Measurements from ENCODE around the gene MASP1.

MASP1 gene

GRCh38 chr3:187334904-187335303 is 43.4 kb upstream of the MASP1 start:
- no peaks in the 10 kb centered on the region for H3K4me1 ChIP-seq (ENCODE audit: insufficient read depth, low read length, poor library complexity, severe bottlenecking)

GRCh38 chr3:187328691-187329090 is 37.2 kb upstream of the MASP1 start:
- Histone ChIP-seq H3K27me3 (ENCODE audit: insufficient read depth, low read length, poor library complexity, severe bottlenecking) (no peaks in the 10 kb centered on the region), H3K9me3 (ENCODE audit: insufficient read depth, low read depth, low read length) (no peaks in the 10 kb centered on the region), H3K9me2 (replicated peaks; ENCODE audit: low read depth, low read length) (no peaks in the 10 kb centered on the region), H3K79me2 (ENCODE audit: insufficient read depth, low read length) (no peaks in the 10 kb centered on the region), H2AFZ (ENCODE audit: low read length) (no peak overlapping the region), H3K36me3 (ENCODE audit: insufficient read depth, low read length) (no peaks in the 10 kb centered on the region), H3K4me1 (ENCODE audit: insufficient read depth, low read length, poor library complexity, severe bottlenecking) (no peaks in the 10 kb centered on the region), H4K20me1 (ENCODE audit: insufficient read depth, low read length, poor library complexity, severe bottlenecking) (no peaks in the 10 kb centered on the region), H3K4me3 (ENCODE audit: low read length, poor library complexity, severe bottlenecking) (no peak overlapping the region), H3K9ac (ENCODE audit: low read depth, low read length, poor library complexity, severe bottlenecking) (no peak overlapping the region), H3K4me2 (ENCODE audit: low read depth, low read length, poor library complexity, severe bottlenecking) (no peak overlapping the region), H3F3A (ENCODE audit: low read depth) (no peaks in the 10 kb centered on the region)
- TF ChIP-seq EZH2phosphoT487 (IDR thresholded peaks at IDR 0.05; ENCODE audit: borderline replicate concordance): no peak
- TF ChIP-seq CTCF (conservative IDR thresholded peaks at IDR 0.05; ENCODE audit: low read length): no peak

More at GRCh38 chr3:187334904-187335303, 43.4 kb upstream of the MASP1 start:
- Histone ChIP-seq H3K9ac (ENCODE audit: low read depth, low read length, poor library complexity, severe bottlenecking) (no peak overlapping the region), H3K9me3 (ENCODE audit: insufficient read depth, low read depth, low read length) (no peaks in the 10 kb centered on the region), H3K4me2 (ENCODE audit: low read depth, low read length, poor library complexity, severe bottlenecking) (no peak overlapping the region), H4K20me1 (ENCODE audit: insufficient read depth, low read length, poor library complexity, severe bottlenecking) (no peaks in the 10 kb centered on the region), H3K27me3 (ENCODE audit: insufficient read depth, low read length, poor library complexity, severe bottlenecking) (no peaks in the 10 kb centered on the region), H3K79me2 (ENCODE audit: insufficient read depth, low read length) (no peaks in the 10 kb centered on the region), H3K9me2 (replicated peaks; ENCODE audit: low read depth, low read length) (no peaks in the 10 kb centered on the region), H3F3A (ENCODE audit: low read depth) (no peaks in the 10 kb centered on the region), H2AFZ (ENCODE audit: low read length) (no peak overlapping the region), H3K4me3 (ENCODE audit: low read length, poor library complexity, severe bottlenecking) (no peak overlapping the region), H3K36me3 (ENCODE audit: insufficient read depth, low read length) (no peaks in the 10 kb centered on the region)
- no peak for TF ChIP-seq CTCF (conservative IDR thresholded peaks at IDR 0.05; ENCODE audit: low read length)
- TF ChIP-seq EZH2phosphoT487 (IDR thresholded peaks at IDR 0.05; ENCODE audit: borderline replicate concordance): no peak

GRCh38 chr3:187327845-187328244 is 36.3 kb upstream of the MASP1 start:
- Histone ChIP-seq H3K27me3 (ENCODE audit: insufficient read depth, low read length, poor library complexity, severe bottlenecking) (no peaks in the 10 kb centered on the region), H3K36me3 (ENCODE audit: insufficient read depth, low read length) (no peaks in the 10 kb centered on the region), H3K4me2 (ENCODE audit: low read depth, low read length, poor library complexity, severe bottlenecking) (no peak overlapping the region), H3K9ac (ENCODE audit: low read depth, low read length, poor library complexity, severe bottlenecking) (no peak overlapping the region), H3K9me2 (replicated peaks; ENCODE audit: low read depth, low read length) (no peaks in the 10 kb centered on the region), H3K79me2 (ENCODE audit: insufficient read depth, low read length) (no peaks in the 10 kb centered on the region), H4K20me1 (ENCODE audit: insufficient read depth, low read length, poor library complexity, severe bottlenecking) (no peaks in the 10 kb centered on the region), H3F3A (ENCODE audit: low read depth) (no peaks in the 10 kb centered on the region), H3K9me3 (ENCODE audit: insufficient read depth, low read depth, low read length) (no peaks in the 10 kb centered on the region), H3K4me3 (ENCODE audit: low read length, poor library complexity, severe bottlenecking) (no peak overlapping the region), H2AFZ (ENCODE audit: low read length) (no peak overlapping the region), H3K4me1 (ENCODE audit: insufficient read depth, low read length, poor library complexity, severe bottlenecking) (no peaks in the 10 kb centered on the region)
- TF ChIP-seq EZH2phosphoT487 (IDR thresholded peaks at IDR 0.05; ENCODE audit: borderline replicate concordance) (no peak), CTCF (conservative IDR thresholded peaks at IDR 0.05; ENCODE audit: low read length) (no peak)

Measured in Loucy (cell line).